Measurements from ENCODE around the gene ARRB2. TPM values are rescaled to one million over a fixed set of nuclear protein-coding genes. Genes with fewer than 3 reads are reported as not detected.

ARRB2 gene
- polyA plus RNA-seq, 1 donor from 2014 or later: 28.3 TPM

DNA sequence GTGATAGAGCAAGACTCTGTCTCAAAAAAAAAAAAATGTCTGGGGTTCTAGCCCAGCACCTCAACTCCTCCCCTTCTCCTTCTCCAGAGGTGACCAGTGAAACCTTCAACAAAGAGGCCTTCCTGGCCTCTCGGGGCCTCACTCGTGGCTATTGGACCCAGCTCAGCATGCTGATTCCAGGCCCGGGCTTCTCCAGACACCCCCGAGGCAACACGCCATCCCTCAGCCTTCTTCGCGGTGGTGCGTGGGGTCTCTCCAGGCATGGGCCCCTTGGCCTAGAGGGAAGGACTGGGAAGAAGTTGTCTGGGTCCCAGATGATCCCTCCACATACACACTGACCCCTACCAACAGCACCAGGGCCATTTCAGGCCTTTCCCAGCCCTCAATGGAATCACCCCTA is 32.8 kb downstream of the ARRB2 start:
- Histone ChIP-seq H3K9me2 (ENCODE audit: insufficient read depth, low read length) (no peaks in the 10 kb centered on the region), H3K27ac (ENCODE audit: low read length) (no peak overlapping the region), H3K79me2 (replicated peaks; ENCODE audit: insufficient read depth, low read length) (no peaks in the 10 kb centered on the region), H3K9me3 (ENCODE audit: low read length) (no peaks in the 10 kb centered on the region), H3K4me2 (ENCODE audit: low read length) (no peak overlapping the region), H3F3A (ENCODE audit: insufficient read depth, low read length, poor library complexity, severe bottlenecking) (no peaks in the 10 kb centered on the region), H3K27me3 (ENCODE audit: insufficient read depth, low read depth, low read length) (peaks cover 66% of the 10 kb centered on the region), H3K4me3 (ENCODE audit: low read length) (no peak overlapping the region), H4K20me1 (ENCODE audit: insufficient read depth) (no peaks in the 10 kb centered on the region), H3K9ac (ENCODE audit: low read length) (no peak overlapping the region), H2AFZ (ENCODE audit: low read depth, low read length) (no peak overlapping the region), H3K36me3 (ENCODE audit: insufficient read depth, low read length) (no peaks in the 10 kb centered on the region)
- TF ChIP-seq MXI1 (conservative IDR thresholded peaks at IDR 0.05; ENCODE audit: poor library complexity, severe bottlenecking) (no peak), EZH2 (IDR thresholded peaks at IDR 0.05; ENCODE audit: borderline replicate concordance, insufficient read depth, low read length, poor library complexity, severe bottlenecking) (no peak), POLR2AphosphoS5 (IDR thresholded peaks at IDR 0.05) (no peak), TAF1 (IDR thresholded peaks at IDR 0.05; ENCODE audit: low read depth) (no peak), SMC3 (conservative IDR thresholded peaks at IDR 0.05; ENCODE audit: poor library complexity) (no peak), RAD21 (conservative IDR thresholded peaks at IDR 0.05) (no peak), EP300 (conservative IDR thresholded peaks at IDR 0.05; ENCODE audit: poor library complexity, severe bottlenecking) (no peak)
- TF ChIP-seq, protein P1, sequence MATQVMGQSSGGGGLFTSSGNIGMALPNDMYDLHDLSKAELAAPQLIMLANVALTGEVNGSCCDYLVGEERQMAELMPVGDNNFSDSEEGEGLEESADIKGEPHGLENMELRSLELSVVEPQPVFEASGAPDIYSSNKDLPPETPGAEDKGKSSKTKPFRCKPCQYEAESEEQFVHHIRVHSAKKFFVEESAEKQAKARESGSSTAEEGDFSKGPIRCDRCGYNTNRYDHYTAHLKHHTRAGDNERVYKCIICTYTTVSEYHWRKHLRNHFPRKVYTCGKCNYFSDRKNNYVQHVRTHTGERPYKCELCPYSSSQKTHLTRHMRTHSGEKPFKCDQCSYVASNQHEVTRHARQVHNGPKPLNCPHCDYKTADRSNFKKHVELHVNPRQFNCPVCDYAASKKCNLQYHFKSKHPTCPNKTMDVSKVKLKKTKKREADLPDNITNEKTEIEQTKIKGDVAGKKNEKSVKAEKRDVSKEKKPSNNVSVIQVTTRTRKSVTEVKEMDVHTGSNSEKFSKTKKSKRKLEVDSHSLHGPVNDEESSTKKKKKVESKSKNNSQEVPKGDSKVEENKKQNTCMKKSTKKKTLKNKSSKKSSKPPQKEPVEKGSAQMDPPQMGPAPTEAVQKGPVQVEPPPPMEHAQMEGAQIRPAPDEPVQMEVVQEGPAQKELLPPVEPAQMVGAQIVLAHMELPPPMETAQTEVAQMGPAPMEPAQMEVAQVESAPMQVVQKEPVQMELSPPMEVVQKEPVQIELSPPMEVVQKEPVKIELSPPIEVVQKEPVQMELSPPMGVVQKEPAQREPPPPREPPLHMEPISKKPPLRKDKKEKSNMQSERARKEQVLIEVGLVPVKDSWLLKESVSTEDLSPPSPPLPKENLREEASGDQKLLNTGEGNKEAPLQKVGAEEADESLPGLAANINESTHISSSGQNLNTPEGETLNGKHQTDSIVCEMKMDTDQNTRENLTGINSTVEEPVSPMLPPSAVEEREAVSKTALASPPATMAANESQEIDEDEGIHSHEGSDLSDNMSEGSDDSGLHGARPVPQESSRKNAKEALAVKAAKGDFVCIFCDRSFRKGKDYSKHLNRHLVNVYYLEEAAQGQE (IDR thresholded peaks at IDR 0.05; ENCODE audit: borderline replicate concordance): no peak
- TF ChIP-seq, protein P2, sequence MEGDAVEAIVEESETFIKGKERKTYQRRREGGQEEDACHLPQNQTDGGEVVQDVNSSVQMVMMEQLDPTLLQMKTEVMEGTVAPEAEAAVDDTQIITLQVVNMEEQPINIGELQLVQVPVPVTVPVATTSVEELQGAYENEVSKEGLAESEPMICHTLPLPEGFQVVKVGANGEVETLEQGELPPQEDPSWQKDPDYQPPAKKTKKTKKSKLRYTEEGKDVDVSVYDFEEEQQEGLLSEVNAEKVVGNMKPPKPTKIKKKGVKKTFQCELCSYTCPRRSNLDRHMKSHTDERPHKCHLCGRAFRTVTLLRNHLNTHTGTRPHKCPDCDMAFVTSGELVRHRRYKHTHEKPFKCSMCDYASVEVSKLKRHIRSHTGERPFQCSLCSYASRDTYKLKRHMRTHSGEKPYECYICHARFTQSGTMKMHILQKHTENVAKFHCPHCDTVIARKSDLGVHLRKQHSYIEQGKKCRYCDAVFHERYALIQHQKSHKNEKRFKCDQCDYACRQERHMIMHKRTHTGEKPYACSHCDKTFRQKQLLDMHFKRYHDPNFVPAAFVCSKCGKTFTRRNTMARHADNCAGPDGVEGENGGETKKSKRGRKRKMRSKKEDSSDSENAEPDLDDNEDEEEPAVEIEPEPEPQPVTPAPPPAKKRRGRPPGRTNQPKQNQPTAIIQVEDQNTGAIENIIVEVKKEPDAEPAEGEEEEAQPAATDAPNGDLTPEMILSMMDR (IDR thresholded peaks at IDR 0.05; ENCODE audit: poor library complexity, severe bottlenecking): no peak

DNA sequence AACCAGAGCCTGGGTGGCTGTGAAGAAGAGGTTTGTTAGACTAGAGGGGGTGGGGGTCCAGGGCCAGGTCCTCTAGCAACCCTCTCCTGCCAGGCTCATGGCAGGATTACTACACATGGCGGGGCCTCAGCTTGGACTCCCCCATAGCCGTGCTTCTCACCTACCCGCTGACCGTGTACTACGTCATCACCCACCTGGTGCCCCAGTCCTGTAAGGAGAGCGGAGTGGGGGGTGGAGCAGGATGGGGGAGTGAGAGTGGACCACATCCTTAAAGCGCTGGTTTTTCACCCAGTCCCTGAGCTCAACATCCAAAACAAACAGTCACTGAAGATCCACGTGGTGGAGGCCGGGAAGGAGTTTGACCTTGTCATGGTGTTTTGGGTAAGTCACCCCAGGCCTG is 33.5 kb downstream of the ARRB2 start:
- Histone ChIP-seq H3K36me3 (ENCODE audit: insufficient read depth, low read length) (no peaks in the 10 kb centered on the region), H3K9me3 (ENCODE audit: low read length) (no peaks in the 10 kb centered on the region), H3F3A (ENCODE audit: insufficient read depth, low read length, poor library complexity, severe bottlenecking) (no peaks in the 10 kb centered on the region), H3K9ac (ENCODE audit: low read length) (no peak overlapping the region), H2AFZ (ENCODE audit: low read depth, low read length) (no peak overlapping the region), H3K4me3 (ENCODE audit: low read length) (no peak overlapping the region), H3K4me2 (ENCODE audit: low read length) (no peak overlapping the region), H3K27ac (ENCODE audit: low read length) (no peak overlapping the region), H3K27me3 (ENCODE audit: insufficient read depth, low read depth, low read length) (peaks cover 59% of the 10 kb centered on the region), H3K79me2 (replicated peaks; ENCODE audit: insufficient read depth, low read length) (no peaks in the 10 kb centered on the region), H3K9me2 (ENCODE audit: insufficient read depth, low read length) (no peaks in the 10 kb centered on the region), H4K20me1 (ENCODE audit: insufficient read depth) (no peaks in the 10 kb centered on the region)
- TF ChIP-seq, protein P1 (IDR thresholded peaks at IDR 0.05; ENCODE audit: borderline replicate concordance): no peak
- TF ChIP-seq SMC3 (conservative IDR thresholded peaks at IDR 0.05; ENCODE audit: poor library complexity) (no peak), EZH2 (IDR thresholded peaks at IDR 0.05; ENCODE audit: borderline replicate concordance, insufficient read depth, low read length, poor library complexity, severe bottlenecking) (no peak), TAF1 (IDR thresholded peaks at IDR 0.05; ENCODE audit: low read depth) (no peak), MXI1 (conservative IDR thresholded peaks at IDR 0.05; ENCODE audit: poor library complexity, severe bottlenecking) (no peak), EP300 (conservative IDR thresholded peaks at IDR 0.05; ENCODE audit: poor library complexity, severe bottlenecking) (no peak), POLR2AphosphoS5 (IDR thresholded peaks at IDR 0.05) (no peak), RAD21 (conservative IDR thresholded peaks at IDR 0.05) (no peak)
- TF ChIP-seq, protein P2 (IDR thresholded peaks at IDR 0.05; ENCODE audit: poor library complexity, severe bottlenecking): no peak

All from neural cell (in vitro differentiated cells).